Hypothalamus (tissue), 51 donors: ENCODE measurements around the gene NSD2.
"Not testable (repeated sequence)": the region's sequence is repeated elsewhere in the genome, so short reads cannot be mapped to it uniquely, and the experiment has no call there.

Experiments
- DNase-seq, 51 donors: peaks; one replicate each; lab custom pipeline; 2025; lab: John Stamatoyannopoulos, UW

The NSD2 gene

GRCh38 chr4:1870578-1871443, at the start of gene NSD2:
Gene NSD2, plus strand, starts transcription at chr4:1871393. Its CDS starts 29,262 bp downstream, at chr4:1900655.
- DNase-seq: peak; percentile 22 to 98 (median 79)

- no peak for DNase-seq
Measured at GRCh38 chr4:1821679-1822567, 49.3 kb upstream of the NSD2 start.

- DNase-seq: no peak
Measured at GRCh38 chr4:1822568-1823544, 48.3 kb upstream of the NSD2 start.

GRCh38 chr4:1823545-1823932, 47.7 kb upstream of the NSD2 start:
- no peak for DNase-seq

GRCh38 chr4:1824746-1825145, 46.4 kb upstream of the NSD2 start:
- no peak for DNase-seq

- no peak for DNase-seq
Measured at GRCh38 chr4:1825326-1825725, 45.9 kb upstream of the NSD2 start.

- DNase-seq: no peak
Measured at GRCh38 chr4:1826531-1827350, 44.5 kb upstream of the NSD2 start.

GRCh38 chr4:1830234-1830633, 41.0 kb upstream of the NSD2 start:
- no peak for DNase-seq

GRCh38 chr4:1830642-1831228, 40.5 kb upstream of the NSD2 start:
- no peak for DNase-seq

GRCh38 chr4:1831331-1831730, 39.9 kb upstream of the NSD2 start:
- DNase-seq: no peak

- no peak for DNase-seq
Measured at GRCh38 chr4:1832690-1833089, 38.5 kb upstream of the NSD2 start.

GRCh38 chr4:1833307-1834046, 37.7 kb upstream of the NSD2 start:
- DNase-seq: no peak

- DNase-seq: peak in 1 of 51 donors; percentile 27
Measured at GRCh38 chr4:1834047-1834775, 37.0 kb upstream of the NSD2 start.

- DNase-seq: not testable (repeated sequence)
Measured at GRCh38 chr4:1835836-1836235, 35.4 kb upstream of the NSD2 start.

- no peak for DNase-seq
Measured at GRCh38 chr4:1836650-1837049, 34.5 kb upstream of the NSD2 start.

- DNase-seq: peak in 2 of 51 donors; percentile 18 to 42
Measured at GRCh38 chr4:1837069-1837468, 34.1 kb upstream of the NSD2 start.

- DNase-seq: peak in 1 of 51 donors; percentile 10
Measured at GRCh38 chr4:1839282-1839681, 31.9 kb upstream of the NSD2 start.
